ENCODE results near the gene PABPN1L. TPM values are rescaled to one million over a fixed set of nuclear protein-coding genes. Genes with fewer than 3 reads are reported as not detected.
"Not testable (repeated sequence)": the region's sequence is repeated elsewhere in the genome, so short reads cannot be mapped to it uniquely, and the experiment has no call there.

PABPN1L gene
- total and polyA plus RNA-seq, 12 donors, result 0.21 TPM; not detected in 11

DNA sequence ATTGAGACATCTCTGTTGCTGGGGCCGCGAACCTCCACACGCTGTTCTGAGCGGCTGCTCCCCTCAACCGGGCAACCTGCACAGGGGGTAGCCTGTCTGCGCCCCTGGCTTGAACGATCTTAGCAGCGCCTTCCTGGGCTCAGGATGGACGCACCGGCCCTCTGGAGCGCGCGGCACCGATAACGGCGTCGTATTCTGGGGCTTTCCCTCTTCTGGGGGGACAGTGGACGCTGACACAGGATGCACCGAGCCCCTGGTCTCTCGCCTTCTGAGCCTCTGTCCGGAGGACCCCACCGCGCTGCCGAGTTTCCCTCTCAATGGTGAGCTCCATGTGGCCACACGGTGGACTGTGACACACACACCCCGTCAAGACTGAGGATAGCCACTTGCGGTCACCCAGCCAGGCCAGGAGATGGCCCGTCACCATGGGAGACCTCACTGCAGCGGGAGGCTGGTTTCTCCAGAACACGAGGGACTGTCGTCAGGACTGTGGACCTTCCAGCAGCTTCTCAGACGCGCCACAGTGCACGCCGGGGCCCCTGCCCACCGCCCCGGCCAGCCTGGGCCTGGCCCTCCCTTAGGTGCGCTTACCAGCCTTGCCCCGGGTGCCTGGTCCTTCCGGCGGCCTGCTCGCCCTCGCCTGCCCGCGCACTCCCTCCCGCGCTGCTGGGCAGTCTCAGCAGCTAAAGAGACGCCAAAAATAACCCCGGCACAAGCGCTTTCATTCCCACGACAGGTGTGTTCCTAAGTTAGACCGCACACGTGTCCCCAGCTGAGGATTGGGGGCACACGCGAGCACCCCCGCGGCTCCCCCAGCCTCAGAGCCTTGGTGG is 30.0 kb upstream of the PABPN1L start:
- no peaks in the 10 kb centered on the region for H3K9me3 ChIP-seq
- intact Hi-C loops (cut with DNase I), result no loop called here
- TF ChIP-seq, protein P1, sequence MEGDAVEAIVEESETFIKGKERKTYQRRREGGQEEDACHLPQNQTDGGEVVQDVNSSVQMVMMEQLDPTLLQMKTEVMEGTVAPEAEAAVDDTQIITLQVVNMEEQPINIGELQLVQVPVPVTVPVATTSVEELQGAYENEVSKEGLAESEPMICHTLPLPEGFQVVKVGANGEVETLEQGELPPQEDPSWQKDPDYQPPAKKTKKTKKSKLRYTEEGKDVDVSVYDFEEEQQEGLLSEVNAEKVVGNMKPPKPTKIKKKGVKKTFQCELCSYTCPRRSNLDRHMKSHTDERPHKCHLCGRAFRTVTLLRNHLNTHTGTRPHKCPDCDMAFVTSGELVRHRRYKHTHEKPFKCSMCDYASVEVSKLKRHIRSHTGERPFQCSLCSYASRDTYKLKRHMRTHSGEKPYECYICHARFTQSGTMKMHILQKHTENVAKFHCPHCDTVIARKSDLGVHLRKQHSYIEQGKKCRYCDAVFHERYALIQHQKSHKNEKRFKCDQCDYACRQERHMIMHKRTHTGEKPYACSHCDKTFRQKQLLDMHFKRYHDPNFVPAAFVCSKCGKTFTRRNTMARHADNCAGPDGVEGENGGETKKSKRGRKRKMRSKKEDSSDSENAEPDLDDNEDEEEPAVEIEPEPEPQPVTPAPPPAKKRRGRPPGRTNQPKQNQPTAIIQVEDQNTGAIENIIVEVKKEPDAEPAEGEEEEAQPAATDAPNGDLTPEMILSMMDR (IDR thresholded peaks at IDR 0.05), result no peak
- DNase-seq (no peak), ATAC-seq (peak in 4 of 8 donors; percentile 6 to 42 (median 24))
- no peaks in the 10 kb centered on the region for H3K27me3 ChIP-seq
- no peak overlapping the region for H3K27ac ChIP-seq
- 80 to 82% methylated on average over 56 to 57 of the region's 57 CpGs for WGBS, 2 donors
- no peak overlapping the region for H3K4me3 ChIP-seq
- no peaks in the 10 kb centered on the region for H3K4me1 ChIP-seq
- peaks cover 0 to 76% (median 0%) of the 10 kb centered on the region in 9 donors for H3K36me3 ChIP-seq

DNA sequence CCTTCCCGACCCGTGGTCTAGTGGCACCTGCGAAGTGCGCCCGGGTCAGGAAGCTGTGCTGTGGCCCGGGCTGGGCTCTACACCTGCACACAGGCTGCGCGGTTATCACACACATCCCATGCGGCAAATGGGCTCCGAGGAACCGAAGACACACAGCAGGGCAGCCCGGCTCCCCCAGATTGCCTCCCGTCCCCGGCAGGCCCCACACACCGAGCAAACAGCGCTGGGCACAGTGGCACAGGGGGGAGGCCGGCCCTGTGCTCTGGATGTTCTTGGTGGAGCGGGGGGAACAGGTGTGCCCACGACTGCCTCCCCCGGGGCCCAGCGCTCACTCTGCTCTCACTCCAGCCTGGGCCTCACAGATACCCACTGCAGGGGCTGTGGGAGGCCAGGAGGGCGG is 28.9 kb upstream of the PABPN1L start:
- Histone ChIP-seq H3K4me3 (no peak overlapping the region), H3K4me1 (no peaks in the 10 kb centered on the region), H3K9me3 (peaks cover 0 to 1% (median 0%) of the 10 kb centered on the region in 11 donors), H3K27me3 (no peaks in the 10 kb centered on the region), H3K27ac (no peak overlapping the region), H3K36me3 (peaks cover 0 to 75% (median 0%) of the 10 kb centered on the region in 9 donors)
- DNase-seq (no peak), ATAC-seq (no peak)
- WGBS, 2 donors, result 91 to 93% methylated on average over 22 of the region's 22 CpGs
- TF ChIP-seq, protein P1 (IDR thresholded peaks at IDR 0.05), result no peak
- intact Hi-C loops (cut with DNase I), result no loop called here

DNA sequence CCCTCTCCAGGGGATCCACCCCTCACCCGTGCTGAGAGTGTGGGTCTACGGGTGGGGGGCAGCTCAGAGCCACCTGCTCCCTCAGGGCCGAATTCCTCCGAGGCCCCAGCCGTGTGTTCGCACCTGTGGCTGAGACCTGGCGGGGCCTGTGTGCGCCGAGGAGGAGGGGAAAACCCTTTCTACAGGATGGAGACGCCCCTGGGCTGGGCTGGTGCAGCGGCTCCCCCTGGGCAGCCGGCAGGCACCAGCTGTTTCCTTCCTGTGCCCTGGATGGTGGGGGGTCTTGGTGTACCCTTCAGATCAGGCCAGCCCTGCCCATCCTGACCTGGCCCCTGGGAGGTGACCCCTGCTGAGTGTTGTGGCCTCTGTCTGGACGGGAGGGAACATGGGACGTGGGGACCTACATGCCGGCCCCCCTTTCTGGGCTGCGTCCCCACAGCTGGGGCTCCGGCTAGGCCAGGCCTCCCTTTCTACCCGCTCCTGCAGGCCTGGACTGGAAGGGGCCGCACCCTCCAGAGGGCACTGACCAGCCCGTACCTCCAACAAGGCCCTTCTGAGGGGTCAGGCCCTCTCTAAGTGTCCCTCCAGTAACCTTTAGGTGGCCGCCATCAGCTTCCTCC is 28.3 kb upstream of the PABPN1L start:
- Histone ChIP-seq H3K4me1 (no peaks in the 10 kb centered on the region), H3K27me3 (no peaks in the 10 kb centered on the region), H3K9me3 (peaks cover 0 to 4% (median 0%) of the 10 kb centered on the region in 11 donors), H3K27ac (no peak overlapping the region), H3K36me3 (peaks cover 0 to 74% (median 0%) of the 10 kb centered on the region in 9 donors), H3K4me3 (no peak overlapping the region)
- TF ChIP-seq, protein P1 (IDR thresholded peaks at IDR 0.05), result no peak
- DNase-seq (no peak), ATAC-seq (no peak)
- WGBS, 2 donors, result 89% methylated on average over 21 of the region's 21 CpGs
- intact Hi-C loops (cut with DNase I), result loop anchor here in 1 of 10 donors (5.0 kb wide), 1 partner anchor 43 kb away; no protein-coding TSS in a partner anchor

DNA sequence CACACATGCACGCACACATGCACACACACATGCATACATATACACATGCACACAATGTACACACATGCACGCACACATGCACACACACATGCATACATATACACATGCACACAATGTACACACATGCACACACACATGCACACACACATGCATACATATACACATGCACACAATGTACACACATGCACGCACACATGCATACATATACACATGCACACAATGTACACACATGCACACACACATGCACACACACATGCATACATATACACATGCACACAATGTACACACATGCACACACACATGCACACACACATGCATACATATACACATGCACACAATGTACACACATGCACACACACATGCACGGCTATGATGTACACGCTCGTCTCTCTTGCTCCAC is 27.8 kb upstream of the PABPN1L start:
- not testable (repeated sequence) for H3K4me3 ChIP-seq, H3K27me3 ChIP-seq, H3K4me1 ChIP-seq, ATAC-seq, H3K27ac ChIP-seq, DNase-seq, H3K9me3 ChIP-seq
- peaks cover 0 to 72% (median 0%) of the 10 kb centered on the region in 9 donors for H3K36me3 ChIP-seq
- intact Hi-C loops (cut with DNase I), result loop anchor here in 1 of 10 donors (5.0 kb wide), 1 partner anchor 43 kb away; no protein-coding TSS in a partner anchor
- 97 to 98% methylated on average over 4 of the region's 6 CpGs for WGBS, 2 donors

All from heart right ventricle (tissue), 16 donors.